ENCODE data around the gene APC2.

APC2 gene

DNA sequence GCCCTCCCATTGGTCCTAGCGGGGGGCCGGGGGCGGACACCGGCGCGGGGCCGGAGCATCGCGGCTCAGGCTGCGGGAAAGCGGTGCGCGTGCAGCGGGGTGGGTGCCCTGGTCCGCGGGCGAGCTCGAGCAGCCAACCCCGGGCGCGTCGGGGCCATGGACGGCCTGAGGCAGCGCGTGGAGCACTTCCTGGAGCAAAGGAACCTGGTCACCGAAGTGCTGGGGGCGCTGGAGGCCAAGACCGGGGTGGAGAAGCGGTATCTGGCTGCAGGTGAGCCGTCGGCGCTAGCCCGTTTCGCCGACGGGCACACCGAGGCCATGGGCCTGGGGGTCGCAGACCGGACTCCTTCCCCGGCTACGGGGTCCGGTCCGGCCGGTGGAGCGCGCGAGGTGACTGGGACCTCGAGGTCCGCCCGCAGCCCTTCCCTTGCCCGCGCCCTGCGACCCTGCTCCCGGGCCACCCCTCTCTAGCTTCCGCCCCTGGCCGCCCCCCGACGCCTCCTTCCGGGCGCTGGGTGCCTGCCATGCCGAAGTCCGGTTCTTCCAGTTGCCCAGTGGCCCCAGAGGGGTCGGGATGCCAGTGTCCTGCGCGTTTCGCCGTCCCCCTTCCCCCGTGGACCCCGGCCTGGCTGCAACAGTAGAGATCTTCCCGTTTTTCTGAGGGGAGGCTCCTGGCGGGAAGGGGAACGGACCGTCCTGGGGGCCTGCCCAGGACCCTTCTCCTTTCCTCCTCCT lies 41.4 kb downstream of the APC2 start, which contains the start of gene REEP6:
Gene REEP6, plus strand, starts transcription at position 68 of the 735 bp plus-strand sequence. Its CDS starts 89 bp downstream, at position 157.
- no peak for DNase-seq (ENCODE audit: low read depth)
- TF ChIP-seq, protein P1, sequence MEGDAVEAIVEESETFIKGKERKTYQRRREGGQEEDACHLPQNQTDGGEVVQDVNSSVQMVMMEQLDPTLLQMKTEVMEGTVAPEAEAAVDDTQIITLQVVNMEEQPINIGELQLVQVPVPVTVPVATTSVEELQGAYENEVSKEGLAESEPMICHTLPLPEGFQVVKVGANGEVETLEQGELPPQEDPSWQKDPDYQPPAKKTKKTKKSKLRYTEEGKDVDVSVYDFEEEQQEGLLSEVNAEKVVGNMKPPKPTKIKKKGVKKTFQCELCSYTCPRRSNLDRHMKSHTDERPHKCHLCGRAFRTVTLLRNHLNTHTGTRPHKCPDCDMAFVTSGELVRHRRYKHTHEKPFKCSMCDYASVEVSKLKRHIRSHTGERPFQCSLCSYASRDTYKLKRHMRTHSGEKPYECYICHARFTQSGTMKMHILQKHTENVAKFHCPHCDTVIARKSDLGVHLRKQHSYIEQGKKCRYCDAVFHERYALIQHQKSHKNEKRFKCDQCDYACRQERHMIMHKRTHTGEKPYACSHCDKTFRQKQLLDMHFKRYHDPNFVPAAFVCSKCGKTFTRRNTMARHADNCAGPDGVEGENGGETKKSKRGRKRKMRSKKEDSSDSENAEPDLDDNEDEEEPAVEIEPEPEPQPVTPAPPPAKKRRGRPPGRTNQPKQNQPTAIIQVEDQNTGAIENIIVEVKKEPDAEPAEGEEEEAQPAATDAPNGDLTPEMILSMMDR (IDR thresholded peaks at IDR 0.05; ENCODE audit: low read length, missing control alignments), result no peak
- peak within 1 kb of the TSS; percentile 65 for H3K4me3 ChIP-seq (replicated peaks; ENCODE audit: low read depth, low read length)

DNA sequence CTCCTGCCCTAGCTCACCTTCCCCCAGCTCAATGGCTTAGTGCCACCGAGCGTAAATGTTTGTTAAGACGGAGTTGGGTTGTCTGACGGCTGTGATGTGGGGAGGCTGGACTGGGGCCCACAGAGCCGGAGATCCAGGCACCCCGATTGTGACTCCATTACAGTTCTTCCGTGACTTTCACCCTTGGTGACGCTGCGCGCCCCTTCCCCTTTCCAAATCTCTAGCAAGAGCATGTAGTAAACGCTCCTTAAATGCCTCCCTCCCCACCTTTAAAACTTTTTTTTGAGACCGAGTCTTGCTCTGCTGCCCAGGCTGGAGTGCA lies 41.9 kb downstream of the APC2 start:
- DNase-seq (ENCODE audit: low read depth), result no peak
- TF ChIP-seq, protein P1 (IDR thresholded peaks at IDR 0.05; ENCODE audit: low read length, missing control alignments), result no peak
- H3K4me3 ChIP-seq (replicated peaks; ENCODE audit: low read depth, low read length), result no peak overlapping the region

GRCh38 chr19:1492474-1493006 lies 42.6 kb downstream of the APC2 start:
- TF ChIP-seq, protein P1 (IDR thresholded peaks at IDR 0.05; ENCODE audit: low read length, missing control alignments), result no peak
- no peak overlapping the region for H3K4me3 ChIP-seq (replicated peaks; ENCODE audit: low read depth, low read length)

DNA sequence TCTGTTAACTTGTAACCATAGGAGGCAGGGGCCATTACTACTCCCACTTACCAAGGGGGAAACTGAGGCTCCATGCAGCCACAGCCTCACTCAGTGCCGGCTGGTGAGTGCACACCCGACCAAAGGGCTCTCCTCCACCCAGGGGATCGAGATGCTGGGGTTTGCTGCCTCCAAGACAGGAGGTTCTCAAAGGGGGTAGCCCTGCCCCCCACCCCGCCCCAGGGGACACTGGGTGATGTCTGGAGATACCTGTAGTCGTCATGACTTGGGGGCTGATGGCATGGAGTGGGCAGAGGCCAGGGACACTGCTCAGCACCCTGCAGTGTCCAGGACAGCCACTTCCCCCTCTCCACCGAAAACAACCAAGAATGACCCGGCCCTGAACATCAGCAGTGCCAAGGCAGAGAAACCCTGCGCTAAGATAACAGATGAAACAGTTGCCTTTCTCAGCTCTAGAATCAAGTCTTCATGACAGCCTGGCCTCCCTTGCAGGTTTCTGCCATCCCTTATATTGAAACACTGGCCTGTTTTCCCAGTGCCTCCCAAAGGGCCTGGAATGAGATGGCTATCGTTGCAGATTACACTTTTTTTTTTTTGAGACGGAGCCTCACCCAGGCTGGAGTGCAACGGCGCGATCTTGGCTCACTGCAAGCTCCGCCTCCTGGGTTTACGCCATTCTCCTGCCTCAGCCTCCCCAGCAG lies 44.3 kb downstream of the APC2 start:
- no peak for DNase-seq (ENCODE audit: low read depth)
- no peak overlapping the region for H3K4me3 ChIP-seq (replicated peaks; ENCODE audit: low read depth, low read length)
- TF ChIP-seq, protein P1 (IDR thresholded peaks at IDR 0.05; ENCODE audit: low read length, missing control alignments), result no peak

More at GRCh38 chr19:1492474-1493006, 42.6 kb downstream of the APC2 start:
- no peak for DNase-seq (ENCODE audit: low read depth)

GRCh38 chr19:1495051-1495798 lies 45.3 kb downstream of the APC2 start:
- no peak for DNase-seq (ENCODE audit: low read depth)
- no peak overlapping the region for H3K4me3 ChIP-seq (replicated peaks; ENCODE audit: low read depth, low read length)
- TF ChIP-seq, protein P1 (IDR thresholded peaks at IDR 0.05; ENCODE audit: low read length, missing control alignments), result no peak

DNA sequence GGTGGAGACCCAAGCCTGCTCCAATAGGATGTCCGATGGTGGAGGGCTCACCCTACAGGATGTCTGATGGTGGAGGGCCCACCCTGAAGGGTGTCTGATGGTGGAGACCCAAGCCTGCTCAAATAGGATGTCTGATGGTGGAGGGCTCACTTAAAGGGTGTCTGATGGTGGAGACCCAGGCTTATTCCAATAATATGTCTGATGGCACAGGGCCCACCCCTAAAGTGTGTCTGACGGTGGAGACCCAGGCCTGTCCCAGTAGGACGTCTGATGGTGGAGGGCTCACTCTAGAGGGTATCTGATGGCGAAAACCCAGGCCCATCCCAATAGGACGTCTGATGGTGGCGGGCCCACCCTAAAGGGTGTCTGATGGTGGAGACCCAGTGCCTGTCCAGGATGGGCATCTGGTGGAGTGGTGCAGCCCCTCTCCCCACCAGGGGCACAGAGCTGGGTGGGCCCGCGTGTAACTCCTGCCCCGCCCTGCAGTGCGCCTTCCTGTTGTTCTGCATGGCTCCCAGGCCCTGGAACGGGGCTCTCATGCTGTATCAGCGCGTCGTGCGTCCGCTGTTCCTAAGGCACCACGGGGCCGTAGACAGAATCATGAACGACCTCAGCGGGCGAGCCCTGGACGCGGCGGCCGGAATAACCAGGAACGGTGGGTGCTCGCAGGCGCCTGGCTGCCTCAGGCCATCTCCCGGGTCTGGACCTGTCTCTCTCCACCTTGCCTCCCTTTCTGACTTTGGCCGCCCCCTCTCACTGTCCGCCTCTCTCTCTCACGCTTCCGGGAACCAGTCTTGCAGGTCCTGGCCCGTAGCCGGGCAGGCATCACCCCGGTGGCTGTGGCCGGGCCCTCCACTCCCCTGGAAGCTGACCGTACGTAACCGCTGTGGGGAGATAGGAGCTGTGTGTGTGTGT lies 46.1 kb downstream of the APC2 start:
- no peak overlapping the region for H3K4me3 ChIP-seq (replicated peaks; ENCODE audit: low read depth, low read length)
- TF ChIP-seq, protein P1 (IDR thresholded peaks at IDR 0.05; ENCODE audit: low read length, missing control alignments), result no peak
- DNase-seq (ENCODE audit: low read depth), result no peak
